ENCODE data around the gene RAPGEF4. TPM values are rescaled to one million over a fixed set of nuclear protein-coding genes. Genes with fewer than 3 reads are reported as not detected.

RAPGEF4 gene
- total RNA-seq, 4 donors from 2014 or later: 2.8 to 73.4 (median 6.9) TPM

DNA sequence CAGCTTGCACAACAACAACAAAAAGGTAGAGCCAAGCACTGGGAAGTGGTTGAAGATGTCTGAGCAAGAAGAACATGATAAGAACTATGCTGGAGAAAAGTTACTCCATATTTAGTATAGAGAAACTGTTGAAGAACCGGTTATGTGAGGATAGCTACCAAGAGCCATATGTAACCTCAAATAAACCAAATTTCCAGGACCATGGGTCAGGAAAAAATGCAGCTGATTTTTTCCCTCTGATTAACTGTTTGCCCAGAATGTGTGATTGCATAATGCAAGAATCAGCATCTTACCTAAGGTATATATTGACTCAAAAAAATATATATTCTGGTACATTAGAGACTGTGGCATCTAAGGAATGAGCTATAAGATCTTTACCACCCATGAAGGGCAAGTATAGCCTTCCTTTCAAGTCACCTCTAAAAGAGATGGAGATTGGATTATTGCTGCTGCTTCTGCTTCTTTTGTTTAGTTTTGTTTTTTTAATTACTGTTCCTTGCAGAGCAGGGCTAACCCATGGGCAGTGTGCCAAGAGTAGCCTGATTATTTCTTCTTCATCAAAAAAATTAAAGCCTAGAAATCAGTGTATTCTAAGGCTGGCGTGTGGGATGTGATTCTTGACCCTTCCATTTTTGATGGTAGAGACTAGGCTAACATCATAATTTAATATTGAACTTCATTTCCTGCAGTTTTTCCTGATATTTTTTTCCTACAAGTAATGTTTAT lies 263.1 kb downstream of the RAPGEF4 start:
- no peak overlapping the region for H3K27ac ChIP-seq
- DNase-seq: no peak
- no peaks in the 10 kb centered on the region for H3K36me3 ChIP-seq
- H3K9me3 ChIP-seq: no peaks in the 10 kb centered on the region
- no peak overlapping the region for H3K4me3 ChIP-seq
- TF ChIP-seq POLR2A (IDR thresholded peaks at IDR 0.05): no peak
- TF ChIP-seq, protein P1, sequence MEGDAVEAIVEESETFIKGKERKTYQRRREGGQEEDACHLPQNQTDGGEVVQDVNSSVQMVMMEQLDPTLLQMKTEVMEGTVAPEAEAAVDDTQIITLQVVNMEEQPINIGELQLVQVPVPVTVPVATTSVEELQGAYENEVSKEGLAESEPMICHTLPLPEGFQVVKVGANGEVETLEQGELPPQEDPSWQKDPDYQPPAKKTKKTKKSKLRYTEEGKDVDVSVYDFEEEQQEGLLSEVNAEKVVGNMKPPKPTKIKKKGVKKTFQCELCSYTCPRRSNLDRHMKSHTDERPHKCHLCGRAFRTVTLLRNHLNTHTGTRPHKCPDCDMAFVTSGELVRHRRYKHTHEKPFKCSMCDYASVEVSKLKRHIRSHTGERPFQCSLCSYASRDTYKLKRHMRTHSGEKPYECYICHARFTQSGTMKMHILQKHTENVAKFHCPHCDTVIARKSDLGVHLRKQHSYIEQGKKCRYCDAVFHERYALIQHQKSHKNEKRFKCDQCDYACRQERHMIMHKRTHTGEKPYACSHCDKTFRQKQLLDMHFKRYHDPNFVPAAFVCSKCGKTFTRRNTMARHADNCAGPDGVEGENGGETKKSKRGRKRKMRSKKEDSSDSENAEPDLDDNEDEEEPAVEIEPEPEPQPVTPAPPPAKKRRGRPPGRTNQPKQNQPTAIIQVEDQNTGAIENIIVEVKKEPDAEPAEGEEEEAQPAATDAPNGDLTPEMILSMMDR (IDR thresholded peaks at IDR 0.05): no peak
- no peaks in the 10 kb centered on the region for H3K4me1 ChIP-seq
- H3K27me3 ChIP-seq: no peaks in the 10 kb centered on the region

DNA sequence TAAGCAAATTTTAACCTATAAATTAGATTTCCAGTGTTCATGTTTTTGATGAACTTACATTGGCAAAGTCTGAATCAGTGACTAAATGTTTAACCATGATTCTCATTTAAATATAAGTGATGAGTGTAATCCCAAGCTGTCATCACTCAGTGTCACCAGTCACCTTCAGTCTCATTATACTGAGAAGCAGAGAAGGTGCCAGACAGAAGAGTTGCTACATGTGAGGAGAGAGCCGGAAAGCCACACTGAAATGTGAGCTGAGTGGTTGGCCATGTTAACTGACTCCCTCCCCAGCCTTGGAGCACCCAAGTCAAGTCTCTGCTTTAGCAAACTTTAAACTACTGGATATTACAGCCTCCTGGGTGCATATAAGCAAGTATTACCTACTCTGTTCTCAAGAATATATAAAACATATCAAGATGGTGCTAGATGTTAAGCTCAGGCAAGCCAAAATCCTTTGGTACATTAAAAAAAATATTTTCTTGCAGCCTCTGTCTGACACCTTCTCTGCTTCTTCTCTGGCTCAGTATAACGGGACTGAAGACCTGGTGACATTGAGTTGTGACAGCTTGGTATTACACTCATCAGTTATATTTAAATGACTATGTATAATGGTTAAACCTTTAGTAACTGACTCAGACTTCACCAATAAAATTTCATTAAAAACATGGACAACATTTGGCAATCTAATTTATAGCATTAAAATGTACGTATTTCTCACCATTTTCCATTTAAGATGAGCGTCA lies 264.2 kb downstream of the RAPGEF4 start:
- TF ChIP-seq, protein P1 (IDR thresholded peaks at IDR 0.05): no peak
- no peak for TF ChIP-seq POLR2A (IDR thresholded peaks at IDR 0.05)
- H3K4me3 ChIP-seq: no peak overlapping the region
- H3K9me3 ChIP-seq: no peaks in the 10 kb centered on the region
- no peak overlapping the region for H3K27ac ChIP-seq
- no peaks in the 10 kb centered on the region for H3K27me3 ChIP-seq
- no peaks in the 10 kb centered on the region for H3K36me3 ChIP-seq
- no peak for DNase-seq
- no peaks in the 10 kb centered on the region for H3K4me1 ChIP-seq

DNA sequence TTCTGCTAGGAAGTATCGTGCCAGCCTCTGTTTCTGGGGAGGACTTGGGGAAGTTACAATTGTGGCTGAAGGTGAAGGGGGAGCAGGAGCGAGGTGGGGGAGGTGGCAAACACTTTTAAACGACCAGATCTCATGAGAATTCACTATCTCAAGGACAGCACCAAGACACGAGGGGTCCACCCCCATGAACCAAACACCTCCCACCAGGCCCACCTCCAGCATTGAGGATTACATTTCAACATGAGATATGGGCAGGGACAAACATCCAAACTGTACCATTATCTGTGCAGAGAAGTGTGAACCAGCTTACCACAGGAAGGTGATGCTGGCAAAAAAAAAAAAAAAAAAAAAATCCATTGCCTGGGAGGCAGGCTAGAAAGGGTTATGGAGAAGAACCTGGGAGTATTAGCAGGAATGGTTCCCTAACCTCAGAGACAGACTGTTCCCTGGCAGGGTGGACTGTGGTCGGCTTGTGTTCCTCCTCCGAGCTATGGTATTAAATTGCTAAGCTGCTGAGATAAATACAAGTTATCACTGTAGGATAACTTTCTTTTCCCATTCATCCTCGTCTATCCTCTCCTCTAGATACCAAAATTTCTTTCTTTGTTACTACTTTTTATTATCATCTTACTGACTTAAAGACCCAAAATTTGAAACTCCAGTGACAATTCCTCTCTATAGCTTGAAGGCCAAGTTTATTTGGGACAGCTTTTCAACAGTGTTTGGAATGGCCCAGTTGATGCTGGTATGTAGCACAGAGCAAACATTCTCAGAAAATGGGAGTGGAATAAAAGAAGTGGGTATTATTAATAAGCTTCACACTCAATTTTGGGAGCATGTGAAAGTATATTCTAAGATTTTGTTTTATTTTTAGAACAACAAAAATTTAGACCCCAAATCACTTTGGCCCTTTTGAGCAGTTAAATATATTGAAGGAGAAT lies 266.3 kb downstream of the RAPGEF4 start:
- TF ChIP-seq, protein P1 (IDR thresholded peaks at IDR 0.05): no peak
- no peak for TF ChIP-seq POLR2A (IDR thresholded peaks at IDR 0.05)
- no peak for DNase-seq
- Histone ChIP-seq H3K27me3 (no peaks in the 10 kb centered on the region), H3K4me3 (no peak overlapping the region), H3K9me3 (no peaks in the 10 kb centered on the region), H3K27ac (no peak overlapping the region), H3K4me1 (no peaks in the 10 kb centered on the region), H3K36me3 (no peaks in the 10 kb centered on the region)

DNA sequence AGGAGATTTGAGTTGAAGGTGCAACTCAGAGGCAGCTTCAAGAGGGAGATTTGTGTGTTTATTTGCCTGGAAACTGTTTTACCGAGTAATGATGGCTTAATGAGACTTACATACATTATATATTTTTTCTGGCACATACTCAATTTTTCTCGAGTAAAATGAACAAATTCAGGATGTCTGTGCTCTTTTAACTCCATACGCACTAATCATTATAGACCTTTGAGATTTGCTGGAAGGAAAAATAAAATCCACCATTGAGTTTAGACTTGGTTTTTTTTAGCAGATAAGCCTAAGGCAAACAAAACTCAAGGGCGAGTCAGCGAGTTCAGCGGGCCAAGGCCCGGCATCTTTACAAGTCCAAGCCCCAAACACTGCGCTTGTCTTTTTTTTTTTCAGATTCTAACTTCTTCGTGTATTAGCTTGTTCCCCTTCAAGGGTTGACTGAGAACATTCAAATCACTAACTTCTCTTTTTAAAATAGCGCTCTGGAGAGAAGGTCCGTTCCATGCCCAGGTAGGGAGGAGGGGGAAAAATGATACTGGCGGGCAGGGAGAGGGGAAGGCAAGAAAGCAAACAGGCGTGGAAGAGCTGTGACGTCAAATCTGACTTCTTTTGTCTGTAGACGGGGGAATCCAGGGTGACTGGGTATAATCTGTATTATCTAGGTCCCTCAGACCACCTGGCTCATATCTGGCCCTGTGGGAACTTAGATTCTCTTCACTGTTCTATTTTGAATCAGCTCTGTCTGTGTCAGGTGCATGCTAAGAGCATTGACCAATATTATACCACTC lies 267.3 kb downstream of the RAPGEF4 start:
- H3K4me1 ChIP-seq: no peaks in the 10 kb centered on the region
- H3K27ac ChIP-seq: no peak overlapping the region
- no peaks in the 10 kb centered on the region for H3K27me3 ChIP-seq
- H3K9me3 ChIP-seq: no peaks in the 10 kb centered on the region
- no peak overlapping the region for H3K4me3 ChIP-seq
- no peaks in the 10 kb centered on the region for H3K36me3 ChIP-seq
- no peak for TF ChIP-seq POLR2A (IDR thresholded peaks at IDR 0.05)
- TF ChIP-seq, protein P1 (IDR thresholded peaks at IDR 0.05): no peak
- no peak for DNase-seq

DNA sequence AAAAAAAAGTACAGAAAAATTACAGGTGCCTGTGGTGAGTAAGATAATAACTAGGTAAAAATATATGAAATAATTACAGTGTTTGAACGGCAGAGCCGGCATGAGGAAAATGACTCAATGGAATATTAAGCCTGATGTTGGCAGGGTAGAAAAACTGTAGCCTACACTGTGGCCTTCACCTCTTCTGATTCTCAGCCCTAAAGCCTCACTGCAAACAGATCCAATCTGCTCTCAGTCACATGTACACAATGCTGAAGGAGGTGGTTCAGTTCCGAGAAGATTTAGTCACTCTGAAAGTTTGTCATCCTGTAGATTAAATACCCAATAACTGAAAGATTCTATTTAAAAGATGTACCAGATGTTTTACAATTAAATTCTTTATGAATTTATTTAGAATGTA lies 273.1 kb downstream of the RAPGEF4 start:
- no peak for TF ChIP-seq POLR2A (IDR thresholded peaks at IDR 0.05)
- TF ChIP-seq, protein P1 (IDR thresholded peaks at IDR 0.05): no peak
- Histone ChIP-seq H3K9me3 (no peaks in the 10 kb centered on the region), H3K4me1 (no peaks in the 10 kb centered on the region), H3K4me3 (no peak overlapping the region), H3K36me3 (no peaks in the 10 kb centered on the region), H3K27me3 (no peaks in the 10 kb centered on the region), H3K27ac (no peak overlapping the region)
- no peak for DNase-seq

Measured in Peyer's patch (tissue), 4 donors.